Type B pancreatic cell (in vitro differentiated cells): ENCODE measurements around the gene SPAG16. TPM values are rescaled to one million over a fixed set of nuclear protein-coding genes. Genes with fewer than 3 reads are reported as not detected.

Experiments used
- DNase-seq: peaks from one replicate; pipeline ENCODE4 v3.0.0; 2021; ENCODE audit warnings: mixed read lengths; ENCODE audit not compliant: unreplicated experiment; ENCODE audit errors: extremely low spot score
- H3K27ac Mint-ChIP-seq: 2 replicates; pipeline ENCODE4 v1.8.0; 2021; ENCODE audit warnings: mild to moderate bottlenecking, mixed read lengths
- H3K27me3 Mint-ChIP-seq: 2 replicates; pipeline ENCODE4 v1.8.0; 2021; ENCODE audit warnings: mixed read lengths
- H3K36me3 Mint-ChIP-seq: 2 replicates; pipeline ENCODE4 v1.8.0; 2021; ENCODE audit warnings: mixed read lengths
- H3K4me1 Mint-ChIP-seq: one replicate; pipeline ENCODE4 v1.8.0; 2021; ENCODE audit warnings: mixed read lengths; ENCODE audit not compliant: unreplicated experiment
- H3K4me3 Mint-ChIP-seq: 2 replicates; pipeline ENCODE4 v1.8.0; 2021; ENCODE audit warnings: mild to moderate bottlenecking, mixed read lengths
- H3K9me3 Mint-ChIP-seq: 2 replicates; pipeline ENCODE4 v1.8.0; 2021; ENCODE audit warnings: mixed read lengths
- total RNA-seq: library from RNA; stranded (reverse); gene quantifications from 2 replicates; pipeline ENCODE4 v1.2.1, GENCODE V29; 2021; ENCODE audit warnings: low replicate concordance
- TF ChIP-seq, protein P1 (sequence below): fragments of 200-600 bp; sonication (generic); conservative IDR thresholded peaks from 2 replicates; pipeline ENCODE4 v1.5.0; 2021; ENCODE audit warnings: antibody characterized with exemption, mild to moderate bottlenecking

SPAG16 gene
- total RNA-seq, 1 donor from 2014 or later: 54.8 TPM

DNA sequence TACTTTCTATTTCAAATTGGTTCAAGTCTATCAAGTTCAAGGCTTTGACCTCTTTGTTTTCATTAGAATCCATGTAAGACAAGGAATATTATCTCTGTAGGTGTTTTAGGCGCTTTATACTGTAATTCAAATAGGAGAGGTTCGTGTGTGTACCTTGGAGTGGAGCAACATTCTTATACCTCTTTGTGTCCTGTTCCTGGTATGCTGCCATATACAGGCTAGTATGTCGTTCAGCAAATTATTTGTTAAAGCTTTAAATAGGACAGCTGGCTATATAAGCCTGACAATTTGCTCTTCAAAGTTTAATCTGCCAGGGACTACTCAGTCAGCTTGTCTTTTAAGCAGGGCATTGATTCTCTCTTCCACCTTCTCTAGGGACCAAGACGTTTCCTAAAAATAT, 31.1 kb upstream of the SPAG16 start:
- Mint-ChIP-seq H3K27ac (peak overlapping the region; percentile 4), H3K9me3 (peaks cover 5% of the 10 kb centered on the region), H3K36me3 (no peaks in the 10 kb centered on the region), H3K4me3 (no peak overlapping the region), H3K27me3 (no peaks in the 10 kb centered on the region), H3K4me1 (peaks cover 16% of the 10 kb centered on the region)
- TF ChIP-seq, protein P1, sequence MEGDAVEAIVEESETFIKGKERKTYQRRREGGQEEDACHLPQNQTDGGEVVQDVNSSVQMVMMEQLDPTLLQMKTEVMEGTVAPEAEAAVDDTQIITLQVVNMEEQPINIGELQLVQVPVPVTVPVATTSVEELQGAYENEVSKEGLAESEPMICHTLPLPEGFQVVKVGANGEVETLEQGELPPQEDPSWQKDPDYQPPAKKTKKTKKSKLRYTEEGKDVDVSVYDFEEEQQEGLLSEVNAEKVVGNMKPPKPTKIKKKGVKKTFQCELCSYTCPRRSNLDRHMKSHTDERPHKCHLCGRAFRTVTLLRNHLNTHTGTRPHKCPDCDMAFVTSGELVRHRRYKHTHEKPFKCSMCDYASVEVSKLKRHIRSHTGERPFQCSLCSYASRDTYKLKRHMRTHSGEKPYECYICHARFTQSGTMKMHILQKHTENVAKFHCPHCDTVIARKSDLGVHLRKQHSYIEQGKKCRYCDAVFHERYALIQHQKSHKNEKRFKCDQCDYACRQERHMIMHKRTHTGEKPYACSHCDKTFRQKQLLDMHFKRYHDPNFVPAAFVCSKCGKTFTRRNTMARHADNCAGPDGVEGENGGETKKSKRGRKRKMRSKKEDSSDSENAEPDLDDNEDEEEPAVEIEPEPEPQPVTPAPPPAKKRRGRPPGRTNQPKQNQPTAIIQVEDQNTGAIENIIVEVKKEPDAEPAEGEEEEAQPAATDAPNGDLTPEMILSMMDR: no peak
- DNase-seq: no peak

DNA sequence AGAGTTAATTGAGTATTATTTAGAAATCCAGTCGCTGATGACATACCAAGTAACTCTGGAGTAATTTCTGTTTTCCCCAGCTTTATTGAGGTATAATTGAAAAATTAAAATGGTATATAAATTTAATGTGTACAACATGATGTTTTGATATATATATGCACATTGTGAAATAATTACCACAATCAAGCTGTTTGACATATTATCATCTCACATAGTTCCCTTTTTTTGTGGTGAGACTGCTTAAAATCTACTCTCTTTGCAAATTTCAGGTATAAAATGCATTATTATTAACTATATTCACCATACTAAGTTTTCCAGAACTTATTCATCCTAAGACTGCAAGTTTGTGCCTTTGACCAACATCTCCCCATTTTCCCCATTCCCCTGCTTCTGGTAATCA, 25.0 kb upstream of the SPAG16 start:
- Mint-ChIP-seq H3K27ac (no peak overlapping the region), H3K4me3 (no peak overlapping the region), H3K27me3 (no peaks in the 10 kb centered on the region), H3K36me3 (no peaks in the 10 kb centered on the region), H3K9me3 (peaks cover 5% of the 10 kb centered on the region), H3K4me1 (no peaks in the 10 kb centered on the region)
- no peak for DNase-seq
- TF ChIP-seq, protein P1: no peak

DNA sequence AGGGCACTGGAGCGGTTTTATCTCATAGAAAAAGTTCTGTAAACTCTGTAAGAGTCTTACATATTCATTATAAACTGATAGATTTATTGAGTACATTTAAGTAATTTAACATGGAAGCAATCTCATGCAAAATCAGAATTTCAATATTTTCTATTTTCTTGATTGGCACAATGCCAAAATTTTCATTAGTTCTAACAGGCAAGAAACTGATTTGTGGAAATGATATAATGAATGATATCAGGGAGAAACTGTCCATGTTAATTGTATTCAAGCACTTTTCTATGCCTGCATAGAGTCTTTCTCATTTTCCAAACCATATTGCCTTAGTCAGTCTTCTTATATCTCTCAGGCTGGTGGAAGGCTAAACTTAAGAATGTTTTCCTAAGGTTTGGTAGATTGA, 23.0 kb upstream of the SPAG16 start:
- DNase-seq: no peak
- Mint-ChIP-seq H3K27ac (no peak overlapping the region), H3K4me1 (peaks cover 5% of the 10 kb centered on the region), H3K4me3 (no peak overlapping the region), H3K36me3 (no peaks in the 10 kb centered on the region), H3K27me3 (no peaks in the 10 kb centered on the region), H3K9me3 (no peaks in the 10 kb centered on the region)
- TF ChIP-seq, protein P1: no peak

DNA sequence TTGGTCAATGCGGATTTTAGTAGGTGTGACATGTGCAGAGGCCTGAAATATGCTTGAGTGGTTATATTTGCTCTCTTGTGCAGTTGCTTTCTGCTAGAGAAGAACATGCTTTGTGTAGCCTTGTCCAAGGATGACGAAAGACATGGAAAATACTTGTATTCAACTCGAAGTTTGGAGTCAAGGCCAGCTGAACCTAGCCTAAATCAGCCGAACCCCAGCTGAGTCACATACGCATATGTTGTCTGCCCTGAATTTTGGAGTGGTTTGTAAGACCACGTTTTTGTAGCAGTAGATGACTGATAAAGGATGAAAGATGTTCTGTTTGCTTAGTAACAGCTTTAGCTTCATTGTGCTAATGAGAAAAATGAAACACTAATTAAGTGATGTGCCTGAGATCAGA, 22.5 kb upstream of the SPAG16 start:
- Mint-ChIP-seq H3K36me3 (no peaks in the 10 kb centered on the region), H3K27ac (no peak overlapping the region), H3K4me1 (peaks cover 5% of the 10 kb centered on the region), H3K27me3 (no peaks in the 10 kb centered on the region), H3K4me3 (no peak overlapping the region), H3K9me3 (no peaks in the 10 kb centered on the region)
- TF ChIP-seq, protein P1: no peak
- no peak for DNase-seq

DNA sequence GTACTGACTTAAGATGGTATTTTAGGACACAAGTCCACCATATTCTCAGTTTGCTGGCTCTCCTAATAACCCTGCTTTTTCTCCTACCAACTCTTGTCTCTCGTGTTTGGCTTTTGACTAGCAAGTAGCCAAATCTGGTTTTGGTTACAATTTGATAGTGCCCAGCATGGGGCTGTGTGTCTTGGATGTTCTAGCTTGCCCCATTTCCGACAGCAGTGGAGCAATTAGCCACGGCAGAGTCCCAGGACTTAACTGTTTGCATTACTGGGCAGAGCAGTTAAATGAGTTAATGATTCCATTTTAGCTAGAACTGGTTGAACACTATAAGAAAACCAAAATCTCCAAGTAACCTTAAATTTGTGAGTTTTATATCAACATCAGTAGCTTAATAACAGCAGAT, 18.6 kb upstream of the SPAG16 start:
- H3K27ac Mint-ChIP-seq: no peak overlapping the region
- no peak for DNase-seq
- TF ChIP-seq, protein P1: no peak
- no peaks in the 10 kb centered on the region for H3K36me3 Mint-ChIP-seq
- no peaks in the 10 kb centered on the region for H3K9me3 Mint-ChIP-seq
- no peaks in the 10 kb centered on the region for H3K27me3 Mint-ChIP-seq
- peaks cover 5% of the 10 kb centered on the region for H3K4me1 Mint-ChIP-seq
- no peak overlapping the region for H3K4me3 Mint-ChIP-seq

DNA sequence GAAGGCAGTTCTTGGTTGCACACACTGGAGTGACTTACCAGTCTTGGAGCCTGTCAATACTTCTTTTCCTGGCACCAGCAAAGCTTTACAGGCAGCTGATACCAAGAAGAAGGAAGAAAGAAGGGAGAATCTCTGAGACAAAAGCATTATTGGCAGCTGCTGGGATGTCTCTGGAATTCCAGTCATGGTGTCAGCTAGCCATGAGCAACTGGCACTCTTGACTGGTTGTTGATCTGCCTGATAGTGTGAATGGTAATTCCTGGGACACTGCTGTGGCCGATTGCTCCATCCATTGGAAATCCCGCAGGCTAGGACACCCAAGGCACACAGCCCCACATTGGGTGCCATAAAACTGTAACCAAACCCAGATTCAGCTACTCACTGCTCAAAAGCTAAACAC, 17.8 kb upstream of the SPAG16 start:
- H3K4me1 Mint-ChIP-seq: peaks cover 5% of the 10 kb centered on the region
- H3K9me3 Mint-ChIP-seq: no peaks in the 10 kb centered on the region
- no peaks in the 10 kb centered on the region for H3K36me3 Mint-ChIP-seq
- no peaks in the 10 kb centered on the region for H3K27me3 Mint-ChIP-seq
- H3K27ac Mint-ChIP-seq: no peak overlapping the region
- TF ChIP-seq, protein P1: no peak
- DNase-seq: no peak
- no peak overlapping the region for H3K4me3 Mint-ChIP-seq
